Anterior cingulate cortex (tissue), 58 donors: ENCODE data around the gene FHOD1.

ENCODE experiments used
- DNase-seq, 58 donors: peaks; one replicate each; lab custom pipeline; 2025; lab: John Stamatoyannopoulos, UW

FHOD1 gene

GRCh38 chr16:67213197-67214019, 33.9 kb downstream of the FHOD1 start:
- no peak for DNase-seq

- DNase-seq, result no peak
Measured at GRCh38 chr16:67212766-67213165, 34.5 kb downstream of the FHOD1 start.

GRCh38 chr16:67211674-67212073, 35.6 kb downstream of the FHOD1 start:
- DNase-seq, result no peak

GRCh38 chr16:67210069-67210937, 37.0 kb downstream of the FHOD1 start:
- DNase-seq, result no peak

GRCh38 chr16:67209565-67209964, 37.7 kb downstream of the FHOD1 start:
- no peak for DNase-seq

- DNase-seq, result no peak
Measured at GRCh38 chr16:67208154-67208896, 39.0 kb downstream of the FHOD1 start.

- no peak for DNase-seq
Measured at GRCh38 chr16:67207249-67208091, 39.8 kb downstream of the FHOD1 start.

GRCh38 chr16:67206838-67207248, 40.4 kb downstream of the FHOD1 start:
- no peak for DNase-seq

- DNase-seq, result no peak
Measured at GRCh38 chr16:67206129-67206837, 41.0 kb downstream of the FHOD1 start.

GRCh38 chr16:67204076-67204475, 43.2 kb downstream of the FHOD1 start:
- no peak for DNase-seq

- DNase-seq, result no peak
Measured at GRCh38 chr16:67202956-67203493, 44.3 kb downstream of the FHOD1 start.

GRCh38 chr16:67202426-67202825, 44.9 kb downstream of the FHOD1 start:
- DNase-seq, result no peak

GRCh38 chr16:67201411-67202345, 45.6 kb downstream of the FHOD1 start:
- no peak for DNase-seq

GRCh38 chr16:67200491-67200890, 46.8 kb downstream of the FHOD1 start:
- DNase-seq, result no peak

- no peak for DNase-seq
Measured at GRCh38 chr16:67199808-67200198, 47.5 kb downstream of the FHOD1 start.

- no peak for DNase-seq
Measured at GRCh38 chr16:67199011-67199807, 48.1 kb downstream of the FHOD1 start, which contains the start of gene ELMO3. TSS of gene ELMO3 (plus strand) at chr16:67199131. CDS start at chr16:67199327, 196 bp downstream.

- DNase-seq, result peak in 47 of 58 donors; percentile 16 to 79 (median 46)
Measured at GRCh38 chr16:67198238-67198734, 49.0 kb downstream of the FHOD1 start.
